A549 (cell line): Measurements from ENCODE around the gene GPANK1.

ENCODE experiments used
- JUNB ChIP-seq: fragments of >200 bp; sonication (Bioruptor Twin); formaldehyde crosslinking; IDR thresholded peaks from 2 replicates; pipeline ENCODE4 v1.6.1; 2016
- TF ChIP-seq, protein P1 (sequence below): IDR thresholded peaks from 2 replicates; pipeline ENCODE4 v1.6.1; 2012

DNA sequence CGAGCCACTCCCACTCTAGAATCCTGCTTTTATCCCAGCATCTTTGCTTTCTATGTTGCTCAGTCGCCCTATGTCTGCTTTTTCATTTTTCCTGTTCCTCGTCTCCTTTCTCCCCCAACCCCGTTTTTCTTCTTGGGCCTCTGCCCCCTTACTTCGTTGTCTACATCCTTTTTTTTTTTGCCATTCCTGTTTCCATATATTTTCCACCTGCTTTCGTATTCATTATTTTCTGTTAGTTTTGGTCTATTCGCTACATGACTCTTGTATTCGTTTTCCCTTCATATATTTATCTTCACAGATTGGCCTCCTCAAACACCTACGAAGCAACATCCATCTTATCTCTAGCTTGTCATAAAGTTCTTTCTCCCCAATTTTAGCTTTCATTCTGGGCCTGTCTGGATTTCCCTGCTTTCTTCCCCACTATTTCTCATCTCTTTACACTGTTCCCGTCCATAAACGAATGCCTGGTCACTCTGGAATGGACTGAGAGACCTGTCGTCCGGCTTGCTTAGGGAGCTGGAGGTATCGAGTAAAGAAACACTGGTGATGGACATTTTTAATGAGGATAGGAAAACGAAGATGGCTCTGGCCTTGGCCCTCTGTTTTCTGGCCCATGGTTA, 43.4 kb downstream of the GPANK1 start:
- TF ChIP-seq, protein P1, sequence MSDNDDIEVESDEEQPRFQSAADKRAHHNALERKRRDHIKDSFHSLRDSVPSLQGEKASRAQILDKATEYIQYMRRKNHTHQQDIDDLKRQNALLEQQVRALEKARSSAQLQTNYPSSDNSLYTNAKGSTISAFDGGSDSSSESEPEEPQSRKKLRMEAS = no peak
- TF ChIP-seq JUNB = no peak
